ENCODE measurements around the gene CD69. TPM values are rescaled to one million over a fixed set of nuclear protein-coding genes. Genes with fewer than 3 reads are reported as not detected.

CD69 gene
- 1 to 10 TPM in 5 of 9 donors, under 1 TPM in 3, not detected in 1; 0.39 to 4.6 (median 1.9) TPM for total RNA-seq
- polyA plus RNA-seq = 1 to 10 TPM in 1 of 3 donors, under 1 TPM in 2; 0.88 to 2.8 (median 0.97) TPM
- long read RNA-seq, donor 1 = 0 reads
- long read RNA-seq, donor 2 = 0 reads
- long read RNA-seq, donor 3 = 0 reads
- long read RNA-seq, donor 4 = 0 reads
- long read RNA-seq, donor 5, partial matches to known transcripts = 0 of 4 reads
- long read RNA-seq, donor 5, other reads (novel, unspliced or antisense) = 0 of 4 reads
- long read RNA-seq, donor 6, partial matches to known transcripts = 0 of 1 reads
- long read RNA-seq, donor 6, other reads (novel, unspliced or antisense) = 0 of 1 reads
- long read RNA-seq, donor 7 = 0 reads
- long read RNA-seq, donor 8 = 0 reads
- long read RNA-seq, donor 9, partial matches to known transcripts = 0 of 1 reads
- long read RNA-seq, donor 9, other reads (novel, unspliced or antisense) = 0 of 1 reads
- long read RNA-seq, donor 10 = 0 reads

DNA sequence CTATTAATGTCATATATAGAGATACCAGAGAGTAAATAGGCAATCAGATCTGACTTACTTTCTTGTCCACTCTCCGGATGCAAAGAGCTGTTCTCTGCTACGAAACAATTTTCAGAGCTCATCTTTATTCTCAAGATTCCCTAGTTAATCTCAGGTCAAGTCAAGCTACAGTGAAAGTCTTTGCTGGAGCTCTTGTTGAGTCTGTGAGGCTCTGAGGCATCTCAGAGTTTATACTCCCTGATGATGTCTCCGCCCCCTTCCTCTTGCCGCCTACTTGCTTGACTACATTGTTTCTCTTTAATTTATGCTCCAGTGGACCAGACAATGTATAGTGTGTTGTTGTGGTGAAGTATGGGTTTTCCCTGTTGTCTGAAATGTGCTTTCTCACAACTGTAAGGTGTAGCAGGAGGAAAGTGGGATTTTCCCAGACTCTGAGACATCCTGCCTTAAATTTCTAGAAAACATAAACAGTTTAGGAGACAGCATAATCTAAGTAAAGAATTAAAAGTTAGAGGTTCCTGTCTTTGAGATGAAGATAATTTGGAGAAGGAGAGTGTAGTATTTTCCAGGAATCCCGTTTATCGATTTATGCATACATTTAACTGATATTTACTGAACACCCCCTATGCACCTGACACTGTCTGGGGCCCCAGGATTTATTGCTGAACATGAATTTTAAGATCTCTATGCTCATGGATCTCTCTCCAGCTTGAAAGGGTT is at the start of gene CD69:
Gene CD69, minus strand, starts transcription at position 203 of the 720 bp plus-strand sequence. Its CDS starts 81 bp downstream, at position 122.
- intact Hi-C loops (cut with DNase I) = no loop called here
- Histone ChIP-seq H3K4me3 (no peak within 1 kb of the TSS), H3K27ac (peak within 1 kb of the TSS in 1 of 5 donors; percentile 15), H3K27me3 (no peaks in the 10 kb centered on the region), H3K36me3 (replicated peaks in 1 of 2) (no peaks in the 10 kb centered on the region), H3K4me1 (replicated peaks in 1 of 2) (no peaks in the 10 kb centered on the region), H3K9me3 (replicated peaks in 1 of 3) (no peaks in the 10 kb centered on the region)
- 51 to 66% (median 63%) methylated on average over 6 of the region's 6 CpGs for WGBS, 4 donors
- peak in 1 of 2 donors; percentile 21 for TF ChIP-seq POLR2A (IDR thresholded peaks at IDR 0.05)
- TF ChIP-seq, protein P1, sequence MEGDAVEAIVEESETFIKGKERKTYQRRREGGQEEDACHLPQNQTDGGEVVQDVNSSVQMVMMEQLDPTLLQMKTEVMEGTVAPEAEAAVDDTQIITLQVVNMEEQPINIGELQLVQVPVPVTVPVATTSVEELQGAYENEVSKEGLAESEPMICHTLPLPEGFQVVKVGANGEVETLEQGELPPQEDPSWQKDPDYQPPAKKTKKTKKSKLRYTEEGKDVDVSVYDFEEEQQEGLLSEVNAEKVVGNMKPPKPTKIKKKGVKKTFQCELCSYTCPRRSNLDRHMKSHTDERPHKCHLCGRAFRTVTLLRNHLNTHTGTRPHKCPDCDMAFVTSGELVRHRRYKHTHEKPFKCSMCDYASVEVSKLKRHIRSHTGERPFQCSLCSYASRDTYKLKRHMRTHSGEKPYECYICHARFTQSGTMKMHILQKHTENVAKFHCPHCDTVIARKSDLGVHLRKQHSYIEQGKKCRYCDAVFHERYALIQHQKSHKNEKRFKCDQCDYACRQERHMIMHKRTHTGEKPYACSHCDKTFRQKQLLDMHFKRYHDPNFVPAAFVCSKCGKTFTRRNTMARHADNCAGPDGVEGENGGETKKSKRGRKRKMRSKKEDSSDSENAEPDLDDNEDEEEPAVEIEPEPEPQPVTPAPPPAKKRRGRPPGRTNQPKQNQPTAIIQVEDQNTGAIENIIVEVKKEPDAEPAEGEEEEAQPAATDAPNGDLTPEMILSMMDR (IDR thresholded peaks at IDR 0.05) = no peak
- DNase-seq = peak in 2 of 7 donors; percentile 25 to 29

GRCh38 chr12:9809866-9810265 is 49.2 kb upstream of the CD69 start:
- intact Hi-C loops (cut with DNase I) = loop anchor here in 1 of 2 donors (10.0 kb wide), 1 partner anchor 115 kb away; no protein-coding TSS in a partner anchor
- DNase-seq = no peak
- H3K27ac ChIP-seq = no peak overlapping the region
- no peak for TF ChIP-seq POLR2A (IDR thresholded peaks at IDR 0.05)
- TF ChIP-seq, protein P1 (IDR thresholded peaks at IDR 0.05) = no peak
- no peak overlapping the region for H3K4me3 ChIP-seq
- no peaks in the 10 kb centered on the region for H3K9me3 ChIP-seq (replicated peaks in 1 of 3)
- no peaks in the 10 kb centered on the region for H3K36me3 ChIP-seq (replicated peaks in 1 of 2)
- no peaks in the 10 kb centered on the region for H3K27me3 ChIP-seq
- no peaks in the 10 kb centered on the region for H3K4me1 ChIP-seq (replicated peaks in 1 of 2)

DNA sequence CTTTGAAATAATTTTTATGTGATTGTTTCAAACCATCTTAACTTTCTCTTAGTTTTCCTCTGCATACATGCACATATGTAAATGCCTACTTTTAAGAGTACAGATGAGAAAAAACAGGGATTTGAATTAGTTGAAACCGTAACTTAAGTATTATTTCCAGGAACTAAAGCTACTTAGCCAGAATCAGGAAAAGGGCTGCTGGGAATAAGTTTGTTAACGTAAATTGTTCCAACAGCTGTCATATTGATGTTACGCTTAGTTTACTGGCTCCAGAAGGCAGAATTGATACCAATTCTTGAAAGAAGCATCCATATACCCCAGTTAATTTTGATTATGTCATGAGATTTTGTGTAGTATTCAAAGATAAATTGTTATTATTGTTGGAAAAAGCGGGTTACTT is 48.6 kb upstream of the CD69 start:
- Histone ChIP-seq H3K27me3 (no peaks in the 10 kb centered on the region), H3K27ac (no peak overlapping the region), H3K4me3 (no peak overlapping the region), H3K9me3 (replicated peaks in 1 of 3) (no peaks in the 10 kb centered on the region), H3K36me3 (replicated peaks in 1 of 2) (no peaks in the 10 kb centered on the region), H3K4me1 (replicated peaks in 1 of 2) (no peaks in the 10 kb centered on the region)
- TF ChIP-seq, protein P1 (IDR thresholded peaks at IDR 0.05) = no peak
- TF ChIP-seq POLR2A (IDR thresholded peaks at IDR 0.05) = no peak
- WGBS, 4 donors = 77 to 82% (median 79%) methylated on average over 4 of the region's 4 CpGs
- intact Hi-C loops (cut with DNase I) = no loop called here
- no peak for DNase-seq

GRCh38 chr12:9808504-9808903 is 47.8 kb upstream of the CD69 start:
- no peak for DNase-seq
- TF ChIP-seq, protein P1 (IDR thresholded peaks at IDR 0.05) = no peak
- no peak for TF ChIP-seq POLR2A (IDR thresholded peaks at IDR 0.05)
- H3K9me3 ChIP-seq (replicated peaks in 1 of 3) = no peaks in the 10 kb centered on the region
- WGBS, 4 donors = 60 to 67% (median 63%) methylated on average over 3 of the region's 3 CpGs
- H3K4me1 ChIP-seq (replicated peaks in 1 of 2) = no peaks in the 10 kb centered on the region
- intact Hi-C loops (cut with DNase I) = no loop called here
- H3K27me3 ChIP-seq = no peaks in the 10 kb centered on the region
- no peaks in the 10 kb centered on the region for H3K36me3 ChIP-seq (replicated peaks in 1 of 2)
- no peak overlapping the region for H3K27ac ChIP-seq
- H3K4me3 ChIP-seq = no peak overlapping the region

Data from adrenal gland (tissue), 19 donors.